Endodermal cell (in vitro differentiated cells): Measurements from ENCODE around the gene LRP4. TPM values are rescaled to one million over a fixed set of nuclear protein-coding genes. Genes with fewer than 3 reads are reported as not detected.

Experiments
- DNase-seq: peaks from one replicate; pipeline ENCODE4 v3.0.0-alpha.2; 2017
- H3K27ac ChIP-seq: 2 replicates; pipeline ENCODE4 v1.5.1; 2013; ENCODE audit warnings: mild to moderate bottlenecking, low read depth, low read length, moderate library complexity
- H3K27me3 ChIP-seq: 2 replicates; pipeline ENCODE4 v1.6.1; 2013; ENCODE audit warnings: mild to moderate bottlenecking, low read length, moderate library complexity; ENCODE audit not compliant: insufficient read depth, control insufficient read depth, poor library complexity, severe bottlenecking
- H3K36me3 ChIP-seq: 2 replicates; pipeline ENCODE4 v1.7.0; 2013; ENCODE audit warnings: mild to moderate bottlenecking, low read length, moderate library complexity; ENCODE audit not compliant: control insufficient read depth, insufficient read depth
- H3K4me1 ChIP-seq: one replicate; pipeline ENCODE4 v1.7.0; 2013; ENCODE audit warnings: low read length; ENCODE audit not compliant: control insufficient read depth, insufficient read depth
- H3K4me3 ChIP-seq: 2 replicates; pipeline ENCODE4 v1.5.1; 2013; ENCODE audit warnings: mild to moderate bottlenecking, low read length, moderate library complexity
- H3K9ac ChIP-seq: 2 replicates; pipeline ENCODE4 v1.6.1; 2013; ENCODE audit warnings: mild to moderate bottlenecking, low read length, moderate library complexity; ENCODE audit not compliant: poor library complexity, severe bottlenecking; ENCODE audit errors: extremely low read depth
- H3K9me3 ChIP-seq: 2 replicates; pipeline ENCODE4 v1.6.1; 2013; ENCODE audit warnings: mild to moderate bottlenecking, low read length, moderate library complexity; ENCODE audit not compliant: control insufficient read depth
- H3K27ac Mint-ChIP-seq: 2 replicates; pipeline ENCODE4 v1.8.0; 2020; ENCODE audit warnings: mixed read lengths
- H3K27me3 Mint-ChIP-seq: 2 replicates; pipeline ENCODE4 v1.8.0; 2021; ENCODE audit warnings: mild to moderate bottlenecking, mixed read lengths; ENCODE audit not compliant: insufficient read depth
- H3K36me3 Mint-ChIP-seq: 2 replicates; pipeline ENCODE4 v1.8.0; 2020; ENCODE audit warnings: low read depth, mixed read lengths
- H3K4me1 Mint-ChIP-seq: 2 replicates; pipeline ENCODE4 v1.8.0; 2020; ENCODE audit warnings: mixed read lengths
- H3K4me3 Mint-ChIP-seq: 2 replicates; pipeline ENCODE4 v1.8.0; 2020; ENCODE audit warnings: mild to moderate bottlenecking, moderate library complexity, mixed read lengths
- H3K9me3 Mint-ChIP-seq: 2 replicates; pipeline ENCODE4 v1.8.0; 2020; ENCODE audit warnings: mild to moderate bottlenecking, mixed read lengths
- CTCF ChIP-seq: fragments of 200-600 bp; sonication (generic); conservative IDR thresholded peaks from 2 replicates; pipeline ENCODE4 v1.5.0; 2021; ENCODE audit warnings: antibody characterized with exemption, mild to moderate bottlenecking
- WGBS, 2 experiments: methylation state at CpG; one replicate each; pipeline versions ENCODE4 v1.1.5 to v1.1.7; 2013; ENCODE audit warnings: missing lambda C conversion rate in 2 of 2, mixed read lengths in 1 of 2; ENCODE audit not compliant: insufficient coverage in 1 of 2, insufficient read length in 1 of 2; 5-methylcytosine and 5-hydroxymethylcytosine counted together
- total RNA-seq, 2 donors: library from RNA; stranded (reverse); fragmentation: NEBNext Ultra II Directional in 1 of 2; extraction: Animal tissue kit (Norgen Biotek cat#: 25700) in 1 of 2; gene quantifications; 2 replicates in 1 of 2; 3 replicates in 1 of 2; pipeline ENCODE4 v1.2.1, GENCODE V29; 2021

Gene LRP4
- total RNA-seq, 2 donors from 2014 or later, result 12.6 to 13.6 TPM

- no peak for TF ChIP-seq CTCF
- H3K4me3 Mint-ChIP-seq, result no peak overlapping the region
- H3K4me1 Mint-ChIP-seq, result no peaks in the 10 kb centered on the region
- H3K4me1 ChIP-seq, result no peaks in the 10 kb centered on the region
- DNase-seq, result no peak
- H3K27ac ChIP-seq, result no peak overlapping the region
- no peak overlapping the region for H3K27ac Mint-ChIP-seq
- peaks cover 5% of the 10 kb centered on the region for H3K36me3 ChIP-seq
- H3K4me3 ChIP-seq, result no peak overlapping the region
- H3K36me3 Mint-ChIP-seq, result peaks cover 37% of the 10 kb centered on the region
- H3K27me3 Mint-ChIP-seq, result no peaks in the 10 kb centered on the region
- peaks cover 7% of the 10 kb centered on the region for H3K9me3 Mint-ChIP-seq
- H3K27me3 ChIP-seq, result no peaks in the 10 kb centered on the region
- 96 to 97% methylated on average over 10 to 11 of the region's 11 CpGs for WGBS, 2 experiments
- H3K9ac ChIP-seq, result no peak overlapping the region
- no peaks in the 10 kb centered on the region for H3K9me3 ChIP-seq
Observed at GRCh38 chr11:46886211-46886610, 32.1 kb downstream of the LRP4 start.

DNA sequence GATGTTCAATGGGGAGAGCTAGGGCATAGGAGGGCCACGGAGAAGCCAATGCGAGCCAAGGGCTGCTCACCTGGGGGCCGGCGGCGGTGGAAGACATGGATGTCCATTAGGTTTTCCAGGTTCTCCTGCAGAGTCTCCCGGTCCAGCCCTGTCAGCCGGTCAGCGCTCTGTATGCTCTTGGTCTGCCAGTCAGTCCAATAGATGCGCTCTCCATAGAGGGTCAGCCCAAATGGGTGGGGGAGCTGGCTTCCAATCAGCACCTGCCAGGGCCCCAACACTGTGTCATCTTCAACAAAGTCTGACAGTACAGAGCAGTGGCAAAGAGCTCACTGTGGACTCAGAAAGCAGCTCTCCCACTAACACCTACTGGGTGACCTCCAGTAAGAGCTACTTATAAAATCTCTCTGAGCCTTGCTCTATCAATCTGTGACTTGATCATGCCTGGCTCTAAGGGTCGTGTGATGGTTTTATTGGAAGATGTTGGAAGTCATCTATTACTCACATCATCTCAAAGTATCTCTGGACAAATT lies 39.2 kb downstream of the LRP4 start:
- H3K27ac Mint-ChIP-seq, result no peak overlapping the region
- WGBS, 2 experiments, result 88 to 100% methylated on average over 3 to 10 of the region's 10 CpGs
- no peak overlapping the region for H3K9ac ChIP-seq
- H3K9me3 ChIP-seq, result no peaks in the 10 kb centered on the region
- no peak for TF ChIP-seq CTCF
- H3K27me3 Mint-ChIP-seq, result no peaks in the 10 kb centered on the region
- no peak overlapping the region for H3K4me3 ChIP-seq
- no peak overlapping the region for H3K27ac ChIP-seq
- peaks cover 5% of the 10 kb centered on the region for H3K36me3 ChIP-seq
- H3K36me3 Mint-ChIP-seq, result peaks cover 35% of the 10 kb centered on the region
- no peaks in the 10 kb centered on the region for H3K4me1 ChIP-seq
- H3K27me3 ChIP-seq, result no peaks in the 10 kb centered on the region
- H3K9me3 Mint-ChIP-seq, result peaks cover 7% of the 10 kb centered on the region
- DNase-seq, result no peak
- H3K4me1 Mint-ChIP-seq, result no peaks in the 10 kb centered on the region
- H3K4me3 Mint-ChIP-seq, result no peak overlapping the region

DNA sequence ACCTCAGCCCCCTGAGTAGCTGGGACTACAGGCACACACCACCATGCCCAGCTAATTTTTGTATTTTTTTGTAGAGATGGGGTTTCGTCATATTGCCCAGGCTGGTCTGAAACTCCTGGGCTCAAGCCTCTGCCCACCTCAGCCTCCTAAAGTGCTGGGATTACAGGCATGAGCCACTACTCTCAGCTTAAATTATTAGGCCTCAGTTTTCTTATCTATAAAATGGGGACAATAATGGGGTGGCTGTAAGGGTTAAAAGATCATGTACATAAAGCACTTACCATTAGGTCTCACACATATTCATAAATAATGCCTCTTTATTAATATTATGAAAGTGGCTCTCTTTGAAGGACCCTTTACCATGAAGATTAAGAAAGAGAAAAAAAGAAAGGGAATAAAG lies 40.8 kb downstream of the LRP4 start:
- no peak overlapping the region for H3K9ac ChIP-seq
- no peak overlapping the region for H3K27ac ChIP-seq
- H3K27me3 ChIP-seq, result no peaks in the 10 kb centered on the region
- H3K36me3 Mint-ChIP-seq, result peaks cover 29% of the 10 kb centered on the region
- no peak overlapping the region for H3K27ac Mint-ChIP-seq
- no peaks in the 10 kb centered on the region for H3K4me1 ChIP-seq
- H3K4me1 Mint-ChIP-seq, result no peaks in the 10 kb centered on the region
- 90 to 100% methylated on average over 1 of the region's 1 CpG for WGBS, 2 experiments
- no peak overlapping the region for H3K4me3 ChIP-seq
- no peaks in the 10 kb centered on the region for H3K27me3 Mint-ChIP-seq
- no peak for DNase-seq
- TF ChIP-seq CTCF, result no peak
- H3K36me3 ChIP-seq, result no peaks in the 10 kb centered on the region
- no peaks in the 10 kb centered on the region for H3K9me3 ChIP-seq
- H3K4me3 Mint-ChIP-seq, result no peak overlapping the region
- no peaks in the 10 kb centered on the region for H3K9me3 Mint-ChIP-seq
